GM19238 (cell line): ENCODE results near the gene LCN6.
"Not testable (repeated sequence)": the region's sequence is repeated elsewhere in the genome, so short reads cannot be mapped to it uniquely, and the experiment has no call there.

ENCODE experiments used
- DNase-seq: peaks from one replicate; pipeline ENCODE4 v3.0.0; 2011; ENCODE audit warnings: low spot score; ENCODE audit not compliant: insufficient read length

LCN6 gene, protein sequence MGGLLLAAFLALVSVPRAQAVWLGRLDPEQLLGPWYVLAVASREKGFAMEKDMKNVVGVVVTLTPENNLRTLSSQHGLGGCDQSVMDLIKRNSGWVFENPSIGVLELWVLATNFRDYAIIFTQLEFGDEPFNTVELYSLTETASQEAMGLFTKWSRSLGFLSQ

DNA sequence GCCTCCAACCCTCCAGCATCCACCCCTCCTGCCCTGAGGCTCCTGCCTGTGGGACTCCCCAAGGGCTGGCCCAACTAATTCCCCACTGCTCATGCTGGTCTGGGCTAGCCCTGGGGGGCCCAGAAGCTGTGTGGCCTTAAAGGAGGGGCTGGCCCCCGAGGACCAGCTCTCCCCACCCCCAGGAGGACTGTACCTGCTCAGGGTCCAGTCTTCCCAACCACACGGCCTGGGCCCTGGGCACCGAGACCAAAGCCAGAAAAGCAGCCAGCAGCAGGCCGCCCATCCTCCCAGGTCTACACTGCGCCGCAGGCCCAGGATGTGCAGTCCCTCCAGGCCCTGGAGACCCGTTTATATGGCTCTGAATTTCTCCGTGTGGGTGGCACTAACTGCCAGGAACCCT lies at the start of gene LCN6:
LCN6 (minus strand) TSS at position 325 of the 400 bp plus-strand sequence; CDS start at position 283, 42 bp downstream.
- no peak for DNase-seq

DNA sequence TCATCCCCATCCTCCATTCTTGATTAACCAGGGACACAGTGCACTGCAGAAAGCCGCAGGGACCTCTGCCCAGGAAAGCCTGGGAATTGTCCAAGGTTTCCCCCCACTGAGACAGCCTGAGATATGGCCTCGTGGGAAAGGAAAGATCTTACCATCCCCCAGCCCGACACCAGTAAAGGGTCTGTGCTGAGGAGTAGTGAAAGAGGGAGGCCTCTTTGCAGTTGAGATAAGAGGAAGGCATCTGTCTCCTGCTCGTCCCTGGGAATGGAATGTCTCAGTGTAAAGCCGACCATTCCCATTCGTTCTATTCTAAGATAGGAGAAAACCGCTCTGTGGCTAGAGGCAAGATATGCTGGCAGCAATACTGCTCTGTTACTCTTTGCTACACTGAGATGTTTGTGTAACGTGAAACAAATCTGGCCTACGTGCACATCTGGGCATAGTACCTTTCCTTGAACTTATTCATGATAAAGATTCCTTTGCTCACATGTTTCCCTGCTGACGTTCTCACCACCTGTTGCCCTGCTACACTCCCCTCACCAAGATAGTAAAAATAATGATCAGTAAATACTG lies 48.5 kb upstream of the LCN6 start:
- DNase-seq: not testable (repeated sequence)

DNA sequence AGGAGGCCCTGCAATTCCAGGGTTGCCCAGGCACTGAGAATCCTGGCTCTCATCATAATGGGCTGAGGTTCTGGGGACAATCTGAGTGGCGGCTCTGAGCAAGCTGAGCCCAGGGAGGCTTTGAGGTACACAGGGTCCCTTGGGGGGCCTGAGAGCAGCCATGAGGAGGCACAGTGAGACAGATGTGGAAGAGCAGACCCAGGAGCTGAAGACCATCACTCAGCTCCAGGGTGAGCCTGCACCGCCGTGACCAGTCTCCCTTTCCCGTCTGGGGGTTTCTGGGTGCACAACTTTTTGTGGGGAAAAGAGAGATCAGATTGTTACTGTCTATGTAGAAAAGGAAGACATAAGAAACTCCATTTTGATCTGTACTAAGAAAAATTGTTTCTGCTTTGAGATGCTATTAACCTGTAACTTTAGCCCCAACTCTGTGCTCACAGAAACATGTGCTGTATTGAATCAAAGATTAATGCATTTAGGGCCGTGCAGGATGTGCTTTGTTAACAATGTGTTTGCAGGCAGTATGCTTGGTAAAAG lies 48.0 kb upstream of the LCN6 start, which contains the start of gene CCDC183:
CCDC183 (plus strand) TSS at position 101 of the 537 bp plus-strand sequence; CDS start at position 161, 60 bp downstream.
- no peak for DNase-seq

DNA sequence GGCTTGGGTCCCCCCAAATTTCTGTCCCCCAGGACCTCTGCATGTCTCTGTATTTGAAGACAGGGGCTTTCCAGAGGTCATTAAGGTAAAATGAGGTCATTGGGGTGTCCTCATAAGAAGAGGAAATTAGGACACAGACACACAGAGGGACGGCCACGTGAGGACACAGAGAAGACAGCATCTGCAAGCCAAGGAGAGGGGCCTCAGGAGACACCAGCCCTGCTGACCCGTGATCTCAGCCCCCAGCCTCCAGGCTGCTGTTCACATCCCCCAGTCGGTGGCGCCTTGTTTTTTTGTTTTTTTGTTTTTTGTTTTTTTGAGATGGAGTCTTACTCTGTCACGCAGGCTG lies 46.6 kb upstream of the LCN6 start:
- DNase-seq: no peak

DNA sequence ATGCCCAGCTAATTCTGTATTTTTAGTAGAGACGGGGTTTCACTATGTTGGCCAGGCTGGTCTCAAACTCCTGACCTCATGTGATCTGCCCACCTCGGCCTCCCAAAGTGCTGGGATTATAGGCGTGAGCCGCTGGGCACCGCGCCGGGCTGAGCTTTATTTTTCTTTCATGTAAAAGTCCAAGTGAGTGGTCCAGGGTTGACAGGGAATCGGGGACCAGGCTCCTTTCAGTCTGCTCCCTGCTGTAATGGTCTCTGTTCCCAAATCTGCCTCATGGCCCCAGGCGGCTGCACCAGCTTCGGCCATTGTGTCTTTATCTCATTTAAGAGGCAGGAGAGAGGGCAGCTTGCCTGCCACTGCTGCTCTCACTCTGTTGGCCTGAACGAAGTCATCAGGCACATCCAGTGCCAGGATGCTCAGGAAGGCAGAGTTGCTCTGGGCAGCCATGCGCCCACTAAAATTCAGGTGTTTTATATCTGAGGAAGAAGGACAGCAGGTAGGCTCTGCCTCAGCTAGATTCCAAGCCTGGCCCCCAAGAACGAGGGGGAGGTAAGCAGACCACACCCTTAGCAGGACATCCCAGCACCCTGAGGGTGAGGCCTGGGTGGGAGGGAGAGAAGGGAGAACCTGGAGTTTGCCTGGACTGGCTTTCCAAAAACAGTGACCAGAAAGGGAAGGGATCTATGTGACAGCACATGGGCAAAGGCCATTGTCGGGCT lies 46.1 kb upstream of the LCN6 start:
- no peak for DNase-seq

DNA sequence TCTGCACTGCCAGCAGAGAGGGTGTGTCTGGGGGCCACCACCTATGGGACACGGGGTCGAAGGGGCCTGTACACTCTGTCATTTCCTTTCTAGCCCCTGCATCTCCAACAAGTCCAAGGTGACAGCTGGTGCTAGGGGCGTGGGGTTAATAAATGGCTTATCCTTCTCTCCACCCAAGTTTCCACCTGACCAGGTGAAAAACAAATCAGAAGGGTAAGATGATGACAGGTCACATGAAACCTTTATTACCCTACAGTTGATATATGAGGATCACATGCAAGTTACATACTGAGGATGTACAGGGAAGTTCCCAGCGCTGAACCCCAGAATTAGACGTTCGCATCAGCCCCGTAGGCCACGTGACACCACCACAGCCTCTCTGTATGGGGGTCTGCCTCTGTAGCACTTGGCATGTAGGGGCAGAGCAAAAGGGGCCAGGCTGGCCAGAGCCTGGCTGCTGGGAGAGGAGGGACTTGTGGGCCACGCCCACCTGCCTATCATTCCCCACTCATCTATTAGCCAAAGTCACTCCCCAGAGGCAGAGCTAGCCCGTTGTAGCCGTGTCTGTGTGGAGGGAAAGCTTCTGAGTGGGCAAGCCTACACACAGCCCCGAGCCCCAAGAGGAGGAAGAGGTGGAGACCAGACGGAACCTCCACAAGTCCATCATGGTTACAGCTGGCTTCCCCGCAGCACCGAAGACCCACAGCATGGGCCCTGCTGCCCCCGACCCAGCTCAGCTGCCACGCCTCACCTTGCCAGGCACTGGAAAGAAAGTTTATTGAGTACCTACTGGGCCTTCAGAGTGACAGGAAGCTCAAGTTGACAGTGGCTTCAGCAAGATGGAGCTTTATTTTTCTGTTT lies 45.0 kb upstream of the LCN6 start:
- no peak for DNase-seq

DNA sequence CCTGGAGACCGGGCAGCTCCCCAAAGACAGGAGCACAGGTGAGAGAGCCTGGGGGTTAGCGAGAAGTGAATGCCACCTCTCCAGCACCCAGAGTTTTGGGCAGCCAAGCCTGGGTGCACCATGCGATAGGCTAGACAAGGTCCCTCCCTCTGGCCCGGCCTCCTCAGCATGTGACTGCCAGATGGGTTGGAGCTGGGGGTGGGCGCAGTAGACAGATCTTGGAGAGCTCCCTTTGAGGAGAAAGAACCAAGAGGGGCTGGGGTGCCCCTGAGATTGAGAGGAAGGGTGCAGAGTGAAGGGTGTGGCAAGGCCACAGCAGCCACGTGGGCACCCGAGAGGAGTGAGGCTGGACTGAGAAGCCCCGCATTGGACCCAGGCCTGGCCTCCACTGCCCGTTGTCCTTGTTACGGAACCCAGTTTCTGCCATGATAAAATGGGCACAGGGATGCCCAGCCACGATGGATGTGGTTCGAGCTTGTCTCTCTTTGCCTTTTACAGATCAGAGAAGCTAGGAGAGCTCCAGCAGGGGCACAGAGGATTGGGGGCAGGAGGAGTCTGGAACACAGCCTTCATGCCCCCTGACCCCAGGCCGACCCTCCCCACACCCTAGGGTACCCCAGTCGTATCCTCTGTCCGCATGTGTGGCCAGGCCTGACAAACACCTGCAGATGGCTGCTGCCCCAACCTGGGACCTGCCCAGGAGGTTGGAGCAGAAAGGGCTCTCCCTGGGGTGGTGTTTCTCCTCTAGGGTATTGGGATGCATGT lies 44.2 kb upstream of the LCN6 start:
- DNase-seq: no peak

DNA sequence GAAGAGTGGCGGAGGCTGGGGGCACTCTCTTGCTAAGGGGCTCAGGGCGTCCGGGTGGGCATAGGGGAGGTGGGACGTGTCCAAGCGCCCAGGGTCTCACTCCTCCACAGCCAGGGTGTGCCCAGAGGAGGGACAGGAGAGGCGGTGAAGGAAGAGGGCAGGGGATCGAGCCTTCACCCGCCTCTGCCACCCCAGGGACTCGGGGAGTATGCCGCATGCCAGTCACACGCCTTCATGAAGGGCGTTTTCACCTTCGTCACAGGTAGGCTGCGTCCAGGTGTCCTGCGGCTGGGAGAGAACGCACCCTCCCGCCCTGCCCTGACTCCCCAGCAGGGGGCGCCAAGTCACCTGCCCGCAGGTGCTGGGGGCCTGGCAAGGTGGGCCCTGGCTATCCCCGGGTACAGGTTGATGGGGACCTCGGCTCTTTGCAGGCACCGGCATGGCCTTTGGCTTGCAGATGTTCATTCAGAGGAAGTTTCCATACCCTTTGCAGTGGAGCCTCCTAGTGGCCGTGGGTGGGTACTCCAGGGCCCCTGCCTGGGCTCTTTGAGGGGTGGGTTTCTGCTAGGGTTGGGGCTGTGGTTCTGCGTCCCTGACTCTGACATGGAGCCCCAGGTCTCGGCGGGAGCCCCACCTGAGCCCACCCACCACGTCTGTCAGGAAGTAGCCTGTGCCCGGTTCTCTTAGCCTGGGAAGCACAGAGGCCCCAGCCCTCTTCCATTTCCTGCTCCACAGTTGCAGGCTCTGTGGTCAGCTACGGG lies 43.4 kb upstream of the LCN6 start:
- no peak for DNase-seq

DNA sequence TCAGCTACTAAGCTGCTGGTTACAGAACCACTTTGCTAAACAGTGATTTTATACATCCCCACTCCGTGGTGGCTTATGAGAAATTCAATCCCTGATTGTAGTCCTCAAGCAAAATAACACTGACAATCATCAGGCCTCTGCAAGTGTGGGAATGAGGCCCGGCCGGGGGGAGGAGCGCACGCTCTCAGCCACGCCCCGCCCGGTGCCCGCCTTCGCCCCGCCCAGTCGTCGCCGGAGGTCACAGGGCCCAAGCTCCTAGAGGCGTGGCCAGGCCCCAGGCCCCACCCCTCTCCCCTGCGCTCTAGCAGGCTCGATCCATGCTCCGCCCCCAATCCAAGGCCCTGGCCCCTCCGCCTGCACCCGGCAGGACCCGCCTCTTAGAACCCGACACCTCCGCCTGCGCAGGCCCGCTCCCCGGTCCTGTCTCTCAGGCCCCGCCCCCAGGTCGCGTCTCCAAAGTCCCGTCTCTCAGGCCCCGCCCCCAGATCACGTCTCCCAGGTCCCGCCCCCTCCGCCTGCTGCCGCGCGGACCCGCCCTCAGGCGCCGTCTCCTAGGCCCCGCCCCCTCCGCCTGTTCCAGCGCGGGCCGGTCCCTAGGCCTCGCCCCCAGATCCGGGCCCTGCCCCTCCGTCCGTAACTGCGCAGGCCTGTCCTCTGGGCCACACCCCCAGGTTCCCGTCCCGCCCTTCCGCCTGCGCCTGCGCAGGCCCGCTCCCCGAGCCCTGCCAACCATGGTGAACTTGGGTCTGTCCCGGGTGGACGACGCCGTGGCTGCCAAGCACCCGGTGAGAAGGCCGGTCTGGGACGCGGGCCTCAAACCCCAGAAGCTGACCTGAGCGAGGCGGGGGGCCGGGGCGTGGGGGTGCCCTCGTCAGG lies 42.6 kb upstream of the LCN6 start, which contains the start of gene TMEM141:
TMEM141 (plus strand) TSS at position 705 of the 876 bp plus-strand sequence; CDS start at position 732, 27 bp downstream.
- peak; percentile 96 for DNase-seq

DNA sequence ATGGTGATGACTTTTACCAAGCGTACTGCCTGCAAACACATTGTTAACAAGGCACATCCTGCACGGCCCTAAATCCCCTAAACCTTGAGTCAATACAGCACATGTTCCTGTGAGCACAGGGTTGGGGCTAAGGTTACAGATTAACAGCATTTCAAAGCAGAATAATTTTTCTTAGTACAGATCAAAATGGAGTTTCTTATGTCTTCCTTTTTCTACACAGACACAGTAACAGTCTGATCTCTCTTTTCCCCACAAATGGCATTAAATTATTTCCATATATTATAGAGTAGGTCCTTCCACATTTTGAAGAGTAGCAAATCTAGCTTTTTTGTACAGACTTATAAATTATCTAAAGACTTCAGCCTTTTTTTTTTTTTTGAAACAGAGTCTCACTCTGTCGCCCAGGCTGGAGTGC lies 41.2 kb upstream of the LCN6 start:
- no peak for DNase-seq

DNA sequence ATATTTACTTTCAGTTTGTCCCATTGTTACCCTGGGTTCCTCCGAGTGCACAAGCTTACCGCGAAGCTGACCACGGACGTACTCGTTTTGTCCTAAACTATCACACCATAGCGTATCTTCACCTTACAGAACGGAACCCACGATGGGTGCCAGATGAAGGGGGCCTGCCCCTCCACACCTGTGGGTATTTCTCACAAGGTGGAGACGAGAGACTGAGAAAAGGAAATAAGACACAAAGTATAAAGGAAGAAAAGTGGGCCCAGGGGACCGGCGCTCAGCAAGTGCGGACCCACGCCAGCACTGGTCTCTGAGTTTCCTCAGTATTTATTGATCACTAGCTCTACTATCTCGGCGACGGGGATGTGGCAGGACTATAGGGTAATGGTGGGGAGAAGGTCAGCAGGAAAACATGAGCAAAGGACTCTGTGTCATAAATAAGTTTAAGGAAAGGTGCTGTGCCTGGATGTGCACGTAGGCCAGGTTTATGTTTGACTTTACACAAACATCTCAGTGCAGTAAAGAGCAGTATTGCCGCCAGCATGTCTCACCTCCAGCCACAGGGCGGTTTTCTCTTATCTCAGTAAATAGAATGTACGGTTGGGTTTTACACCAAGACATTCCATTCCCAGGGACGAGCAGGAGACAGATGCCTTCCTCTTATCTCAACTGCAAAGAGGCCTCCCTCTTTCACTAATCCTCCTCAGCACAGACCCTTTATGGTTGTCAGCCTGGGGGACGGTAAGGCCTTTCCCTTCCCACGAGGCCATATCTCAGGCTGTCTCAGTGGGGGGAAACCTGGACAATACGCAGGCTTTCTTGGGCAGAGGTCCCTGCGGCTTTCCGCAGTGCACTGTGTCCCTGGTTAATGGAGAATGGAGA lies 40.6 kb upstream of the LCN6 start:
- DNase-seq: not testable (repeated sequence)

DNA sequence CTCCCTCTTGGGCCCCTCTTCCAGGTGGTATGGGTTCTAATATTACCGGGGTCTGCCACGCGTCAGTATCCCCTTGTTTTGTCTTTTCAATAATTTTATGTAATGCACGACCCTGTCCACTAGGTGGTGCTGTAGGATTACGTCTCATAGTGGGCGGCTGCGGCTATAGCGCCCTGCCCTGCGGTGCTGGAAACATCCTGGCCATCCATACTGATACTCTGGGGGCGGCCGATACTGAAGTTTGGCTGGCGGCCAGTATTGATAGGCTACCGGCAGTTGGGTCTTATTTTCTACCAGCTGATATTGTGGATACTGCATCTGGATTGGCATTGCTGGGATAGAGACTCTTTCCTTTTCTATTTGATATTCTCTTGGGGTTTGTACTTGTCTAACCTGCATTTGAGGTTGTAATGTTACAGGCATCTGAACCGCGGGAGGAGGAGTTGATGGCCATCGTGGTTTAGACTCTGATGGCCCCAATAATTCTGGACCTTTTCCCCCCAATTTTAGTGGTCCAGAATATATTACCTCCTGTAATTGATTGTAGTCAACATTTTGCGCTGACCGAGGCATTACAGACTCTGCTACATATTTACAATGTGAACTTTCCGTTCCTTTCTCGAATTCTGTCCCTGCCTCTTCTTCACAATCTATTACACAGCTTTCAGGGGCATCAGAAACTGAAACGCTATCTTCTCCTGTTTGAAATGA lies 39.5 kb upstream of the LCN6 start:
- DNase-seq: no peak

DNA sequence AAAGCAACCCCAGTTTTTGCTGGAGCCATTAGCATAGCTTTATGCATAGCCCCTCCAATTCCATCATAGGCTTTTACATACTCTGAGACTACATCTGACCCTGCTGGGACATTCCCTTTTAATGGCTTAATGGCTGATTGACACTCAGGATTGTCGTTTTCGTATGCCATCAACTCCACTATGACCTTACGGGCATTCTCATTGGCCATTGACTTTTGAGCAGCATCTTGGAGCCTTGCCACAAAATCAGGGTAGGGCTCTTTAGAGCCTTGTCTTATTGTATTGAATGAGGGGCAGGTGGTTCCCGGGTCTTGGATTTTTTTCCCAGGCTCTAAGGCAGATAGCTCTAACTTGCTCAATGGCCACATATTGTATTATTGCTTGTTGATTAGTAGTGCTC lies 38.7 kb upstream of the LCN6 start:
- not testable (repeated sequence) for DNase-seq

DNA sequence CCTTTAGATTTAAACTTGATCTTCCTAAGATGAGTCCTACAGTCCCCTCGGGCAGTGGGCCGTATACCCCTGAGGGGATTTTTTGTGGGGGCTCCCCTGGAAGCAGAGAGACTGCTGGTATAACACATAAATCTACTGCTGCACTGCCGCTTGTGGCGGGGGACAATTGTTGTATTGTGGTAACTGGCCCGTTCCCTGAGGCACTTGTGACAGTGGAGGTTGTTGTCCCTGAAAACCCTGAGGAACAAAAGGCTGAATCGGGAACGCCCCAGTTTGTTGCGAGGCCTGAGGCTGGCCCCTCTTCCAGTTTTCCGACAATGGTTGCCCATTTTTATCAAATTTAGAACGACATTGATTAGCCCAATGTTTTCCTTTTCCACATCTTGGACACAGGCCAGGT lies 38.1 kb upstream of the LCN6 start:
- DNase-seq: no peak

DNA sequence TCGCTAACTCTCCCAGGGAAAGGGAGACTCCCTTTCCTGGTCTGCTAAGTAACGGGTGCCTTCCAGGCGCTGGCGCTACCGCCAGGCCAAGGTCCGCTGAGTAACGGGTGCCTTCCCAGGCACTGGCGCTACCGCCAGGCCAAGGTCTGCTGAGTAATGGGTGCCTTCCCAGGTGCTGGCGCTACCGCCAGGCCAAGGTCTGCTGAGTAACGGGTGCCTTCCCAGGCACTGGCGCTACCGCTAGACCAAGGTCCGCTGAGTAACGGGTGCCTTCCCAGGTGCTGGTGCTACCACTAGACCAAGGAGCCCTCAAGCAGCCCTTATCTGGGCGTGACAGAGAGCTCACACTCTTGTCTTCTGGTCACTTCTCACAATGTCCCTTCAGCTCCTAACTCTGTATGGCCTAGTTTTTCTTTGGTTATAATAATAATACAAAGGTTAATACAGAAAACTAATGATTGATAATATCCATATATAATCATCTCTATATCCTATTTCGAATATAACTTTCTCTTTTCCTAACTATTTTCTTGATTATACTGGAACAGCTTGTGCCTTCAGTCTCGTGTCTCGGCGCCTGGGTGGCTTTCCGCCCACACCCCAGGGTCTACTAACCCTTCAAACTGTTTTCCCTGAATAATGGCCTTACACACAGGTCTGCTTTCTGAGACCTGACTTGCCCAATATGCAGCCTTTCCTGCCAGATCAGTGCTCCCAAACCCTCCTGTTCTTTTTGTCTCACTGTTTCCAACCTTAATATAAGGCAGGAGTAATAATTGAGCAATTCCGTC lies 37.4 kb upstream of the LCN6 start:
- DNase-seq: not testable (repeated sequence)

DNA sequence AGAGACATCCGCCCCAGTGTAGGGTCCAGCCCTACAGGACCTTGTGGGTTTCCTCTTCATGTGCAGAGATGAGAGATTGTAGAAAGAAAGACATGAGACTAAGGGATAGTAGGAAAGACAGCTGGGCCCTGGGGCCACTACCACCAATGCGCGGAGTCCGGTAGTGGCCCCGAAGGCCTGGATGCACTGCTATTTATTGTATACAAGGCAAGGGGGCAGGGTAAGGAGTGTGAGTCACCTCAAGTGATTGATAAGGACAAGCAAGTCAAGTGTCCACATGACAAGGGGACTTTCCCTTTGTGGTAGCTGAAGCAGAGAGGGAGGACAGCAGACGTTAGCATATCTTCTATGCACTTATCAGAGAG lies 36.7 kb upstream of the LCN6 start:
- no peak for DNase-seq
